Tibial nerve (tissue), 3 donors: ENCODE data around the gene KIAA0232.

ENCODE experiments used
- CTCF ChIP-seq, 5 experiments: fragments of 200-600 bp in 3 of 5; fragments of 450-650 bp in 2 of 5; sonication (generic) in 3 of 5; IDR thresholded peaks; one replicate each; pipeline ENCODE4 v1.5.1; 2016 to 2019; ENCODE audit warnings: antibody characterized with exemption in 5 of 5, mild to moderate bottlenecking in 3 of 5, moderate library complexity in 2 of 5
- POLR2A ChIP-seq, 2 donors: fragments of 450-650 bp; IDR thresholded peaks; one replicate each; pipeline ENCODE4 v1.6.1; 2017; ENCODE audit warnings: antibody characterized with exemption in 2 of 2, mild to moderate bottlenecking in 2 of 2, moderate library complexity in 2 of 2

DNA sequence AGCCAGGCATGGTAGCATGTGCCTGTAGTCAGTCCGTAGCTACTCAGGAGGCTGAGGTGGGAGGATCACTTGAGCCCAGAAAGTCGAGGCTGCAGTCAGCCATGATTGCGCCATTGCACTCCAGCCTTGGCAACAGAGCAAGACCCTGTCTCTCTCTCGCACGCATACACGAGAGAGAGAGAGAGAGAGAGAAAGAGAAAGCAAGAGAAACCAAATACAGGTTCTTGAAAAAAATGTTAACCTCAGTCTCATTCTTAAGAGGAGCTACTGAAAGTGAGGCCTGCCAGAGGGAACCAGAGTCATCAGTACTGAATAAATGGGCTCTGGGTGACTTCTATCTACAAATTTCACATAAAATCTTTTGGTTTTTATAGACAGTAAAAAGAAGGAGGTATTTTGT, 42.9 kb downstream of the KIAA0232 start:
- no peak for TF ChIP-seq CTCF (IDR thresholded peaks at IDR 0.05)
- no peak for TF ChIP-seq POLR2A (IDR thresholded peaks at IDR 0.05)
